Heart right ventricle (tissue), 16 donors: ENCODE results near the gene CHST15. TPM values are rescaled to one million over a fixed set of nuclear protein-coding genes. Genes with fewer than 3 reads are reported as not detected.

Source experiments
- ATAC-seq, 8 donors: fragments of 200-7000 bp; cut with Tn5 transposase; one replicate each; pipeline ENCODE4 v1.9.1; 2020; ENCODE audit warnings: mild to moderate bottlenecking in 8 of 8, moderate library complexity in 8 of 8, moderate number of reproducible peaks in 1 of 8
- DNase-seq, 2 donors: peaks; one replicate each; pipeline ENCODE4 v3.0.0-alpha.2; 2020
- H3K27ac ChIP-seq, 10 donors: fragments of 200-600 bp; sonication (generic) in 2 of 10; one replicate each; pipeline versions ENCODE4 v1.5.0 to v1.8.0; 2020 to 2022; ENCODE audit warnings: mild to moderate bottlenecking in 3 of 10
- H3K27me3 ChIP-seq, 7 donors: fragments of 200-600 bp; one replicate each; pipeline ENCODE4 v1.8.0; 2021 to 2022; ENCODE audit warnings: mild to moderate bottlenecking in 2 of 7
- H3K36me3 ChIP-seq, 9 donors: fragments of 200-600 bp; sonication (generic) in 1 of 9; one replicate each; pipeline versions ENCODE4 v1.5.0 to v1.8.0; 2020 to 2022; ENCODE audit warnings: mild to moderate bottlenecking in 2 of 9
- H3K4me1 ChIP-seq, 9 donors: fragments of 200-600 bp; sonication (generic) in 1 of 9; one replicate each; pipeline versions ENCODE4 v1.5.0 to v1.8.0; 2020 to 2022; ENCODE audit warnings: mild to moderate bottlenecking in 4 of 9
- H3K4me3 ChIP-seq, 10 donors: fragments of 200-600 bp; sonication (generic) in 2 of 10; one replicate each; pipeline versions ENCODE4 v1.5.0 to v1.8.0; 2020 to 2022; ENCODE audit warnings: mild to moderate bottlenecking in 7 of 10, moderate library complexity in 2 of 10
- H3K9me3 ChIP-seq, 11 donors: fragments of 200-600 bp in 10 of 11; sonication (generic) in 2 of 11; one replicate each; pipeline versions ENCODE4 v1.5.0 to v1.8.0; 2013 to 2022; ENCODE audit warnings: mild to moderate bottlenecking in 2 of 11, control low read depth in 1 of 11, moderate library complexity in 1 of 11
- CTCF ChIP-seq, 9 donors: fragments of 200-600 bp; sonication (generic) in 2 of 9; IDR thresholded peaks; one replicate each; pipeline versions ENCODE4 v1.5.0 to v1.8.0; 2021 to 2022; ENCODE audit warnings: antibody characterized with exemption in 9 of 9, mild to moderate bottlenecking in 5 of 9, moderate library complexity in 1 of 9
- WGBS, 2 donors: extraction: QIAGEN DNeasy Blood & Tissue Kit; methylation state at CpG; one replicate each; pipeline ENCODE4 v1.1.7; 2013; ENCODE audit warnings: inconsistent platforms in 1 of 2; 5-methylcytosine and 5-hydroxymethylcytosine counted together
- intact Hi-C, 10 donors: fragments of 100-400 bp; cut with DNase I; formaldehyde crosslinking; loops; one replicate each; pipeline versions ENCODE4 v1.11.1 to v1.14.2; 2022
- polyA plus RNA-seq, 2 donors: library from polyadenylated mRNA; stranded (reverse); fragments of 200-250 nt; gene quantifications; one replicate each; pipeline ENCODE4 v1.2.3, GENCODE V29; 2013
- total RNA-seq, 10 donors: library from RNA; stranded (reverse); fragmentation: NEBNext Ultra II Directional in 3 of 10; extraction: Animal tissue kit (Norgen Biotek cat#: 25700) in 3 of 10; gene quantifications; one replicate each; pipeline versions ENCODE4 v1.2.1 to v1.2.4, GENCODE V29; 2021 to 2023
- donor health status: Arrhythmogenic right ventricular cardiomyopathy.
- donor health status: ischemic (EF 13 %, LVEDD 7.1; RV severe dilation, severe dysfunction).
- donor health status: healthy with polysubstance abuse.
- donor health status: DM: no; HTN: yes; CAD: no.
- donor health status: DM: no; HTN: no; CAD: no.
- donor health status: ischemic (EF 25% LVEDD 6.9; RV normal size, moderate dysfunction).
- donor health status: ischemic (EF 25% LVEDD 5.7; RV mildly dilated, moderate dysfunction).
- donor health status: healthy.
- donor health status: DM: yes; HTN: yes; CAD: no.
- donor health status: Ischemic cardiomyopathy.
- donor health status: ischemic (EF 35%, LVEDD 5.7; RV mildly dilated, moderate dysfunction).
- donor health status: nonischemic (EF 11% LVEDD 7.7; RV severe dilation, severe dysfunction).
- donor health status: DM: yes; HTN: yes; CAD: no.
- donor health status: PGD.
- donor health status: ischemic (EF 29% LVEDD 5.4; RV normal size, mild dysfunction).
- donor health status: nonischemic (EF 23%, LVEDD 6.1; RV moderate dilation, normal function).

Gene CHST15
- total and polyA plus RNA-seq, 12 donors = 1.3 to 16.7 (median 4.8) TPM

GRCh38 chr10:124015991-124016390, 77.4 kb downstream of the CHST15 start:
- 80 to 93% methylated on average over 9 of the region's 9 CpGs for WGBS, 2 donors
- H3K27ac ChIP-seq = no peak overlapping the region
- TF ChIP-seq CTCF (IDR thresholded peaks at IDR 0.05) = no peak
- peaks cover 0 to 12% (median 0%) of the 10 kb centered on the region in 7 donors for H3K27me3 ChIP-seq
- intact Hi-C loops = no loop called here
- H3K9me3 ChIP-seq = peaks cover 0 to 15% (median 0%) of the 10 kb centered on the region in 11 donors
- DNase-seq (no peak), ATAC-seq (no peak)
- H3K4me1 ChIP-seq = peaks cover 0 to 13% (median 0%) of the 10 kb centered on the region in 9 donors
- H3K4me3 ChIP-seq = no peak overlapping the region
- H3K36me3 ChIP-seq = peaks cover 0 to 79% (median 0%) of the 10 kb centered on the region in 9 donors

- H3K36me3 ChIP-seq = peaks cover 0 to 79% (median 0%) of the 10 kb centered on the region in 9 donors
- peaks cover 0 to 15% (median 0%) of the 10 kb centered on the region in 11 donors for H3K9me3 ChIP-seq
- peaks cover 0 to 4% (median 0%) of the 10 kb centered on the region in 7 donors for H3K27me3 ChIP-seq
- TF ChIP-seq CTCF (IDR thresholded peaks at IDR 0.05) = no peak
- ATAC-seq (no peak), DNase-seq (no peak)
- H3K4me1 ChIP-seq = peaks cover 0 to 13% (median 0%) of the 10 kb centered on the region in 9 donors
- H3K4me3 ChIP-seq = no peak overlapping the region
- no peak overlapping the region for H3K27ac ChIP-seq
- 81 to 85% methylated on average over 22 of the region's 22 CpGs for WGBS, 2 donors
- intact Hi-C loops = no loop called here
These were observed 78.8 kb downstream of the CHST15 start for GRCh38 chr10:124014416-124015154.

- no peak for DNase-seq
- no peak for ATAC-seq
- intact Hi-C loops = no loop called here
- TF ChIP-seq CTCF (IDR thresholded peaks at IDR 0.05) = no peak
- Histone ChIP-seq H3K36me3 (peaks cover 0 to 79% (median 0%) of the 10 kb centered on the region in 9 donors), H3K4me1 (peaks cover 0 to 13% (median 0%) of the 10 kb centered on the region in 9 donors), H3K9me3 (peaks cover 0 to 15% (median 0%) of the 10 kb centered on the region in 11 donors), H3K27ac (peak overlapping the region in 1 of 10 donors; percentile 10), H3K4me3 (no peak overlapping the region), H3K27me3 (peaks cover 0 to 4% (median 0%) of the 10 kb centered on the region in 7 donors)
- WGBS, 2 donors = 91 to 100% methylated on average over 1 of the region's 1 CpG
These were observed 79.5 kb downstream of the CHST15 start for GRCh38 chr10:124013916-124014315.

GRCh38 chr10:124012991-124013390, 80.4 kb downstream of the CHST15 start:
- H3K27me3 ChIP-seq = peaks cover 0 to 4% (median 0%) of the 10 kb centered on the region in 7 donors
- no peak overlapping the region for H3K27ac ChIP-seq
- H3K4me3 ChIP-seq = no peak overlapping the region
- DNase-seq (no peak), ATAC-seq (no peak)
- TF ChIP-seq CTCF (IDR thresholded peaks at IDR 0.05) = no peak
- H3K36me3 ChIP-seq = peaks cover 0 to 79% (median 0%) of the 10 kb centered on the region in 9 donors
- peaks cover 0 to 13% (median 0%) of the 10 kb centered on the region in 9 donors for H3K4me1 ChIP-seq
- H3K9me3 ChIP-seq = peaks cover 0 to 15% (median 0%) of the 10 kb centered on the region in 11 donors
- 77 to 92% methylated on average over 7 of the region's 7 CpGs for WGBS, 2 donors
- intact Hi-C loops = no loop called here
